DND-41 (cell line): Measurements from ENCODE around the gene BRAP.
A peak's percentile ranks its signal among the peaks of the same experiment; 100 is the strongest.

Experiments used
- ATAC-seq: fragments of 200-7000 bp; cut with Tn5 transposase; 3 replicates; pipeline ENCODE4 v1.9.1; 2021; ENCODE audit warnings: low read depth; ENCODE audit not compliant: insufficient read depth
- DNase-seq: peaks from one replicate; pipeline ENCODE4 v3.0.0-alpha.2; 2020
- H2AFZ ChIP-seq: 2 replicates; pipeline ENCODE4 v1.6.0; 2012; ENCODE audit warnings: low read depth, low read length
- H3K27ac ChIP-seq: 2 replicates; pipeline ENCODE4 v1.5.1; 2012; ENCODE audit warnings: low read length, inconsistent platforms
- H3K27me3 ChIP-seq: fragments of 200-600 bp; sonication (generic); 2 replicates; pipeline ENCODE4 v1.6.0; 2012; ENCODE audit warnings: low read length, mild to moderate bottlenecking, inconsistent platforms; ENCODE audit not compliant: insufficient read depth, poor library complexity
- H3K36me3 ChIP-seq: 2 replicates; pipeline ENCODE4 v1.5.1; 2012; ENCODE audit warnings: low read length, inconsistent platforms; ENCODE audit not compliant: insufficient read depth
- H3K4me1 ChIP-seq: 2 replicates; pipeline ENCODE4 v1.5.1; 2012; ENCODE audit warnings: mild to moderate bottlenecking, low read length; ENCODE audit not compliant: insufficient read depth
- H3K4me2 ChIP-seq: 2 replicates; pipeline ENCODE4 v1.6.0; 2012; ENCODE audit warnings: mild to moderate bottlenecking, moderate library complexity, low read length, inconsistent platforms; ENCODE audit not compliant: insufficient read depth
- H3K4me3 ChIP-seq, 2 experiments: fragments of 200-600 bp in 1 of 2; shearing (Covaris generic) in 1 of 2; 2 replicates each; pipeline ENCODE4 v1.5.1; 2012 to 2016; ENCODE audit warnings: inconsistent platforms in 2 of 2, low read length in 2 of 2, mild to moderate bottlenecking in 2 of 2, low read depth in 1 of 2, moderate library complexity in 1 of 2
- H3K79me2 ChIP-seq: 2 replicates; pipeline ENCODE4 v1.6.0; 2012; ENCODE audit warnings: low read length, inconsistent platforms; ENCODE audit not compliant: insufficient read depth
- H3K9ac ChIP-seq: 2 replicates; pipeline ENCODE4 v1.6.0; 2012; ENCODE audit warnings: low read depth, mild to moderate bottlenecking, inconsistent platforms, low read length, moderate library complexity
- H3K9me3 ChIP-seq: 2 replicates; pipeline ENCODE4 v1.5.1; 2012; ENCODE audit warnings: low read length, moderate library complexity, mild to moderate bottlenecking, inconsistent platforms; ENCODE audit not compliant: insufficient read depth, severe bottlenecking
- H4K20me1 ChIP-seq: 2 replicates; pipeline ENCODE4 v1.6.0; 2012; ENCODE audit warnings: low read length; ENCODE audit not compliant: insufficient read depth
- CTCF ChIP-seq: IDR thresholded peaks from 2 replicates; pipeline ENCODE4 v1.5.1; 2012; ENCODE audit warnings: borderline replicate concordance, low read length, moderate library complexity, mild to moderate bottlenecking; ENCODE audit not compliant: poor library complexity, severe bottlenecking; ENCODE audit errors: extremely low read depth
- EZH2 ChIP-seq: IDR thresholded peaks from 3 replicates; pipeline ENCODE4 v1.6.1; 2012; ENCODE audit warnings: borderline replicate concordance, low read depth, mild to moderate bottlenecking, moderate library complexity, low read length, inconsistent platforms; ENCODE audit not compliant: severe bottlenecking

BRAP gene

GRCh38 chr12:111699962-111700361 is 14.2 kb upstream of the BRAP start:
- no peak overlapping the region for H3K4me2 ChIP-seq
- no peaks in the 10 kb centered on the region for H3K9me3 ChIP-seq
- no peaks in the 10 kb centered on the region for H4K20me1 ChIP-seq
- H3K4me3 ChIP-seq: no peak overlapping the region
- DNase-seq: no peak
- TF ChIP-seq EZH2 (no peak), CTCF (no peak)
- H3K27me3 ChIP-seq: no peaks in the 10 kb centered on the region
- H2AFZ ChIP-seq: no peak overlapping the region
- H3K27ac ChIP-seq: no peak overlapping the region
- no peaks in the 10 kb centered on the region for H3K79me2 ChIP-seq
- ATAC-seq: no peak
- no peak overlapping the region for H3K9ac ChIP-seq
- H3K36me3 ChIP-seq: peaks cover 36% of the 10 kb centered on the region
- H3K4me1 ChIP-seq: no peaks in the 10 kb centered on the region

DNA sequence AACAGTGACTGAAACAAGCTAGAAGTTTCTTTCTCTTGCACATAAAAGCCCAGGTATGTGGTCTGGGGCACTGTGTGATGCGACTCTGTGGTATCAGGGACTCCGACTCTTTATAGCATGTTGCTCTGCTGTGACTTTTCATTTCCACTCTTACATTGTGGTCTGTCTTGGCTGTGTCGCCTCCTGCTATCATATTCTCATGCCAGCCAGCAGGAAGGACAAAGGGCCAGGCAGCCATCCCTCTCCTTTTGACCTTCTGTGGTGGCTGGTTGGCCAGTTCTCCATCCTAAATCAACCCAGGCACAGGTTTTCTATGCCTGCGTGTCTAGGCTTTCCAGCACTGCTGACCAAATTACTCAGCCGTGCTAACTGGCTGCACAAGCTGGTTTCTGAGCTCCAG is 8.1 kb upstream of the BRAP start:
- Histone ChIP-seq H3K27ac (no peak overlapping the region), H3K9me3 (no peaks in the 10 kb centered on the region), H3K4me2 (no peak overlapping the region), H4K20me1 (no peaks in the 10 kb centered on the region), H3K36me3 (peaks cover 36% of the 10 kb centered on the region), H3K4me1 (no peaks in the 10 kb centered on the region), H3K27me3 (no peaks in the 10 kb centered on the region), H3K9ac (no peak overlapping the region), H3K79me2 (no peaks in the 10 kb centered on the region), H3K4me3 (no peak overlapping the region), H2AFZ (no peak overlapping the region)
- no peak for ATAC-seq
- TF ChIP-seq CTCF (no peak), EZH2 (no peak)
- DNase-seq: no peak

GRCh38 chr12:111692575-111693210 is 6.9 kb upstream of the BRAP start:
- ATAC-seq (no peak), DNase-seq (peak; percentile 13)
- Histone ChIP-seq H3K36me3 (peaks cover 31% of the 10 kb centered on the region), H3K27me3 (no peaks in the 10 kb centered on the region), H2AFZ (no peak overlapping the region), H3K4me3 (no peak overlapping the region), H3K27ac (no peak overlapping the region), H3K9me3 (no peaks in the 10 kb centered on the region), H4K20me1 (no peaks in the 10 kb centered on the region), H3K4me2 (no peak overlapping the region), H3K4me1 (peaks cover under 1% of the 10 kb centered on the region; the same call in 1 of the 2 replicates), H3K9ac (no peak overlapping the region), H3K79me2 (peaks cover 2% of the 10 kb centered on the region; the same call in 1 of the 2 replicates)
- peak; percentile 48 for TF ChIP-seq CTCF
- TF ChIP-seq EZH2: no peak
